ENCODE measurements around the gene ATXN1. TPM values are rescaled to one million over a fixed set of nuclear protein-coding genes. Genes with fewer than 3 reads are reported as not detected.

ATXN1 gene
- total RNA-seq, 1 experiment from 2014 or later: 5.6 TPM

DNA sequence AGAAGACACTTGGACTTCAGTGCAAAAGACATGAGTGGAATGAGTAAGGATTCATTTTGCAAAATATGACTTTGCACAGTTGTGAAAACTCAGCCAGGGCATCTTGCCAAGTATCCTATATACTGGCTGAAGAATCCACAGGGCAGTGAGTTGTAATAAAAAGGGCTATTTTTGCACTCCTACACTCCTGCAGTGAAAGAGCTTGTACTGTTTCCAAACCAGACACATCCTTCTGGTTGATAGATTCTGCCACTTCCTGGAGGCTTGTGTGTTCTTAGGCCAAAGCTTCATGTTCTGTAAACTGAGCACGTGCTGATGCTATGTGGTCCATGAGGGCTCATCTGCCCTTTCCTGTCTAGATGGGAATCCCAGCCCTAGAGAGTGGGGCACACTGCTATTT, 488.0 kb downstream of the ATXN1 start:
- Histone ChIP-seq H4K91ac (ENCODE audit: insufficient read length, low read depth, low read length) (no peak overlapping the region), H3K9ac (ENCODE audit: extremely low read depth, insufficient read length, low read length) (no peak overlapping the region), H3K4me1 (ENCODE audit: insufficient read depth, low read length) (no peaks in the 10 kb centered on the region), H4K8ac (replicated peaks; ENCODE audit: insufficient read length, low read depth, low read length) (no peak overlapping the region), H3K18ac (ENCODE audit: insufficient read length, low read depth, low read length) (no peak overlapping the region), H3K79me2 (ENCODE audit: insufficient read depth, low read length) (no peaks in the 10 kb centered on the region), H2BK5ac (ENCODE audit: insufficient read length, low read length) (no peak overlapping the region), H2AFZ (ENCODE audit: low read length) (no peak overlapping the region), H3K9me3 (ENCODE audit: control insufficient read depth, low read depth, low read length) (no peaks in the 10 kb centered on the region), H3K4me2 (ENCODE audit: insufficient read depth, insufficient read length, low read length) (no peak overlapping the region), H3K27me3 (ENCODE audit: insufficient read depth, low read length) (no peaks in the 10 kb centered on the region), H3K4ac (ENCODE audit: low read depth, low read length) (no peak overlapping the region), H3K79me1 (ENCODE audit: insufficient read depth, low read depth, low read length, poor library complexity, severe bottlenecking) (no peaks in the 10 kb centered on the region), H3T11ph (ENCODE audit: low read length) (no peak overlapping the region), H4K20me1 (ENCODE audit: control insufficient read depth, insufficient read depth, insufficient read length) (no peaks in the 10 kb centered on the region), H4K5ac (ENCODE audit: insufficient read length, low read depth, low read length) (no peak overlapping the region), H2AK5ac (ENCODE audit: insufficient read length, low read length) (no peak overlapping the region), H2BK12ac (ENCODE audit: insufficient read length, low read depth, low read length) (no peak overlapping the region), H3K56ac (ENCODE audit: insufficient read length, low read depth, low read length) (no peak overlapping the region), H3K14ac (ENCODE audit: insufficient read depth, low read length) (no peak overlapping the region), H2BK20ac (ENCODE audit: low read depth, low read length, poor library complexity, severe bottlenecking) (no peak overlapping the region), H3K23me2 (ENCODE audit: insufficient read length, low read depth, low read length, poor library complexity, severe bottlenecking) (no peaks in the 10 kb centered on the region), H3K27ac (ENCODE audit: insufficient read length, low read depth, low read length) (no peak overlapping the region), H2BK120ac (ENCODE audit: low read depth, low read length, poor library complexity, severe bottlenecking) (no peak overlapping the region), H2BK15ac (ENCODE audit: low read depth, low read length) (no peak overlapping the region), H3K23ac (ENCODE audit: insufficient read length, low read depth, low read length) (no peak overlapping the region)
- no peak for DNase-seq
- H3K4me1 Mint-ChIP-seq: peaks cover 6 to 14% of the 10 kb centered on the region in 2 experiments
- H3K27ac Mint-ChIP-seq: no peak overlapping the region
- peaks cover 4% of the 10 kb centered on the region; the same call in 1 of the 2 replicates for H3K27me3 Mint-ChIP-seq (ENCODE audit: low read depth)
- no peak overlapping the region for H3K4me3 Mint-ChIP-seq
- TF ChIP-seq, protein P1, sequence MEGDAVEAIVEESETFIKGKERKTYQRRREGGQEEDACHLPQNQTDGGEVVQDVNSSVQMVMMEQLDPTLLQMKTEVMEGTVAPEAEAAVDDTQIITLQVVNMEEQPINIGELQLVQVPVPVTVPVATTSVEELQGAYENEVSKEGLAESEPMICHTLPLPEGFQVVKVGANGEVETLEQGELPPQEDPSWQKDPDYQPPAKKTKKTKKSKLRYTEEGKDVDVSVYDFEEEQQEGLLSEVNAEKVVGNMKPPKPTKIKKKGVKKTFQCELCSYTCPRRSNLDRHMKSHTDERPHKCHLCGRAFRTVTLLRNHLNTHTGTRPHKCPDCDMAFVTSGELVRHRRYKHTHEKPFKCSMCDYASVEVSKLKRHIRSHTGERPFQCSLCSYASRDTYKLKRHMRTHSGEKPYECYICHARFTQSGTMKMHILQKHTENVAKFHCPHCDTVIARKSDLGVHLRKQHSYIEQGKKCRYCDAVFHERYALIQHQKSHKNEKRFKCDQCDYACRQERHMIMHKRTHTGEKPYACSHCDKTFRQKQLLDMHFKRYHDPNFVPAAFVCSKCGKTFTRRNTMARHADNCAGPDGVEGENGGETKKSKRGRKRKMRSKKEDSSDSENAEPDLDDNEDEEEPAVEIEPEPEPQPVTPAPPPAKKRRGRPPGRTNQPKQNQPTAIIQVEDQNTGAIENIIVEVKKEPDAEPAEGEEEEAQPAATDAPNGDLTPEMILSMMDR (conservative IDR thresholded peaks at IDR 0.05): no peak
- H3K36me3 Mint-ChIP-seq (ENCODE audit: insufficient read depth in 1 of 3, low read depth in 3 of 3): no peaks in the 10 kb centered on the region; a peak in 1 of 7 replicates
- WGBS (ENCODE audit: extremely low coverage, insufficient read length, low lambda C conversion rate): no CpG with 5 or more reads among the region's 1 CpG
- H3K9me3 Mint-ChIP-seq: no peaks in the 10 kb centered on the region; a peak in 1 of 5 replicates
